ENCODE results near the gene ARHGEF19.

- no peak for TF ChIP-seq CTCF (IDR thresholded peaks at IDR 0.05)
- TF ChIP-seq POLR2A (IDR thresholded peaks at IDR 0.05), result no peak
These were observed 38.9 kb upstream of the ARHGEF19 start for GRCh38 chr1:16251381-16251780.

Measured in thyroid gland (tissue), 4 donors.